AG10803 (cell line): ENCODE results near the gene ELAPOR1.

ENCODE experiments used
- DNase-seq: peaks from one replicate; pipeline ENCODE4 v3.0.0; 2010; ENCODE audit warnings: low read depth
- H3K4me3 ChIP-seq: 2 replicates; pipeline ENCODE4 v1.5.1; 2011; ENCODE audit warnings: mild to moderate bottlenecking, low read length, control low read depth
- CTCF ChIP-seq: conservative IDR thresholded peaks from 2 replicates; pipeline ENCODE4 v1.5.1; 2011; ENCODE audit warnings: mild to moderate bottlenecking, low read length, control low read depth, inconsistent platforms

Gene ELAPOR1

GRCh38 chr1:109090196-109091077 is 23.5 kb upstream of the ELAPOR1 start, which contains the start of gene TMEM167B:
Gene TMEM167B (plus strand): TSS chr1:109090764. CDS start chr1:109090873, 109 bp downstream.
- TF ChIP-seq CTCF: no peak
- peak; percentile 95 for DNase-seq
- H3K4me3 ChIP-seq: peak within 1 kb of the TSS; percentile 92

- no peak for TF ChIP-seq CTCF
- DNase-seq: peak; percentile 53
- peak overlapping the region; percentile 92 for H3K4me3 ChIP-seq
These were observed 22.7 kb upstream of the ELAPOR1 start for GRCh38 chr1:109091078-109091838.

- peak overlapping the region; percentile 92 for H3K4me3 ChIP-seq
- TF ChIP-seq CTCF: no peak
- DNase-seq: peak; percentile 39
These were observed 22.1 kb upstream of the ELAPOR1 start for GRCh38 chr1:109091839-109092193.

DNA sequence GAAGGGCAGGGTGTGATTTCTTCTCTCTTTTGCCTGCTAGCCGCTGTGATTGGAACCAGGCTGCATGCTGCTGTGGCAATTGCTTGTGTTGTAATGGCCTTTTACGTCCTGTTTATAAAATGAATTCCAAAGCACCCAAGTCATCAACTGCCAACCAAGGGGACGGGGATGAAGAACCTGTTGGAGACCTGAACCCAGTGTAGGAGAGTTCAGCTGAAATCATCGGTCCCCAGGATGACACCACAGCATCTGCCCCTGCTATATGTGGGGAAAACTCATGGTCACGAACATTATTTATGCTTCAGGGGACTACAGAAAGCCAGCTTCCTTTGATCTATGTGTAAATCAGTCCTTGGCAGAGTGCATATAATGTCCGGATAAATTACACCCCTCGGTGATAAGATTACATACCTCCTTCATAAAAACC is 19.5 kb upstream of the ELAPOR1 start:
- H3K4me3 ChIP-seq: no peak overlapping the region
- DNase-seq: peak; percentile 60
- TF ChIP-seq CTCF: no peak

GRCh38 chr1:109094871-109095270 is 19.0 kb upstream of the ELAPOR1 start:
- DNase-seq: no peak
- no peak for TF ChIP-seq CTCF

GRCh38 chr1:109095631-109096030 is 18.3 kb upstream of the ELAPOR1 start:
- TF ChIP-seq CTCF: no peak
- DNase-seq: no peak

More at GRCh38 chr1:109094871-109095270, 19.0 kb upstream of the ELAPOR1 start:
- H3K4me3 ChIP-seq: no peak overlapping the region

More at GRCh38 chr1:109095631-109096030, 18.3 kb upstream of the ELAPOR1 start:
- no peak overlapping the region for H3K4me3 ChIP-seq
